ENCODE data around the gene FOXK2.

Gene FOXK2

DNA sequence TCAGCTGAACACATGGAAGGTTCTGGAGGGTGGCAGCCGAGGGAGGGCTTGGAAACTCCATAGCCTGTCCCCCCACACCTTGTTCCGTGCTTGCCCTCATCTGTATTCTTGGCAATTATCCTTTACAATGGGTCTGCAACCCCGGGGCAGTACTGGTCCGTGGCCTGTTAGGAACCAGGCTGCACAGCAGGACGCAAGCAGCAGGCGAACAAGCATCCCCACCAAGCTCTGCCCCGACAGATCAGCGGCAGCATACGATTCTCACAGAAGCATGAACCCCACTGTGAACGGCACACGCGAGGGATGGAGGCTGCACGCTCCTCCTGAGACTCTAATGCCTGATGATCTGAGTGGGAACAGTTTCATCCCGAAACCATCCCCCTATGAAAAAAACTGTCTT, 122.5 kb downstream of the FOXK2 start:
- no peak overlapping the region for H3K18ac ChIP-seq (ENCODE audit: low read length)
- H3K9me3 ChIP-seq (replicated peaks in 1 of 2; ENCODE audit: control insufficient read depth in 2 of 2, insufficient read depth in 1 of 2, low read depth in 1 of 2, low read length in 2 of 2), result peaks cover 0 to 7% of the 10 kb centered on the region in 2 donors
- no peak overlapping the region for H3K14ac ChIP-seq (ENCODE audit: low read length)
- H3K9ac ChIP-seq (ENCODE audit: low read depth, low read length, poor library complexity), result no peak overlapping the region
- no peak overlapping the region for H3K4me3 ChIP-seq (ENCODE audit: low read length in 2 of 2)
- H3K79me1 ChIP-seq (ENCODE audit: low read depth, low read length), result peaks cover 10% of the 10 kb centered on the region
- H3K4me1 ChIP-seq (ENCODE audit: control insufficient read depth in 2 of 2, insufficient read depth in 1 of 2, low read depth in 1 of 2, low read length in 2 of 2), result peaks cover 0 to 5% of the 10 kb centered on the region in 2 donors
- H3K23ac ChIP-seq (ENCODE audit: low read depth, low read length, poor library complexity), result no peak overlapping the region
- no peak overlapping the region for H2BK15ac ChIP-seq (ENCODE audit: low read length)
- no CpG with 5 or more reads among the region's 14 CpGs for WGBS, 2 donors (ENCODE audit: extremely low coverage in 2 of 2, insufficient read length in 2 of 2, insufficient replicate concordance in 1 of 2)
- H3K27ac ChIP-seq (replicated peaks; ENCODE audit: low read length), result no peak overlapping the region
- H2AK5ac ChIP-seq (ENCODE audit: low read depth, low read length), result no peak overlapping the region
- no peak overlapping the region for H2BK12ac ChIP-seq (ENCODE audit: low read length)
- H3K27me3 ChIP-seq (ENCODE audit: control insufficient read depth in 3 of 3, insufficient read depth in 3 of 3, low read depth in 1 of 3, low read length in 3 of 3), result no peaks in the 10 kb centered on the region
- H3K4ac ChIP-seq (ENCODE audit: low read length), result no peak overlapping the region
- no peak overlapping the region for H4K91ac ChIP-seq (ENCODE audit: low read depth, low read length, poor library complexity)
- H2BK5ac ChIP-seq (ENCODE audit: low read length), result no peak overlapping the region
- H4K8ac ChIP-seq (ENCODE audit: low read depth, low read length), result no peak overlapping the region
- no peak overlapping the region for H2AFZ ChIP-seq (ENCODE audit: low read length)
- no peak overlapping the region for H2BK120ac ChIP-seq (ENCODE audit: low read depth, low read length)
- no peak overlapping the region for H3K4me2 ChIP-seq (ENCODE audit: insufficient read depth, low read length, poor library complexity, severe bottlenecking)
- H3K36me3 ChIP-seq (replicated peaks in 1 of 2; ENCODE audit: control insufficient read depth in 2 of 2, insufficient read depth in 2 of 2, low read length in 2 of 2), result peaks cover 29 to 78% of the 10 kb centered on the region in 2 donors
- DNase-seq (ENCODE audit: low spot score), result no peak

DNA sequence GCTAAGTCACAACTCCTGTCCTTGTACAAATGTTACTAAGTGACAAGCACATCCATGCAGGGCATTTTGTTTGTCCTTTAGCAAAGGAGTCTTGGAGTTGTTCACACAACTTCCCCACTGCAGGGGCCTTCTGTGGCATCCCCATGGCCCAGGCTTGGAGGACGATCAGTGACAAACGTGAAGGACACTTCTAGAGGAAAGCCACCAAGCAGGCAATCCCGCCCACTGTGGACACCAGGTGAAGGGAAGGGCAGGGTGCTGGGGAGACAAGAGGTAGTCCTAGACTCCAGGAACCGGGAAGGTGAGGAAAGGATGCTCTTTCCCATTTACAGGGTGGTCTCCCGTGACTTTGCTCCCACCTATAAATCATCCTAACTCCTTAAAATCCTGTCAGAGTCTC, 124.6 kb downstream of the FOXK2 start:
- H2BK5ac ChIP-seq (ENCODE audit: low read length), result no peak overlapping the region
- peaks cover 26 to 60% of the 10 kb centered on the region in 2 donors for H3K36me3 ChIP-seq (replicated peaks in 1 of 2; ENCODE audit: control insufficient read depth in 2 of 2, insufficient read depth in 2 of 2, low read length in 2 of 2)
- no peak overlapping the region for H3K4ac ChIP-seq (ENCODE audit: low read length)
- H3K14ac ChIP-seq (ENCODE audit: low read length), result no peak overlapping the region
- no peak overlapping the region for H3K27ac ChIP-seq (replicated peaks; ENCODE audit: low read length)
- H3K4me1 ChIP-seq (ENCODE audit: control insufficient read depth in 2 of 2, insufficient read depth in 1 of 2, low read depth in 1 of 2, low read length in 2 of 2), result peaks cover 4 to 5% of the 10 kb centered on the region in 2 donors
- no peaks in the 10 kb centered on the region for H3K9me3 ChIP-seq (replicated peaks in 1 of 2; ENCODE audit: control insufficient read depth in 2 of 2, insufficient read depth in 1 of 2, low read depth in 1 of 2, low read length in 2 of 2)
- no peak overlapping the region for H2BK15ac ChIP-seq (ENCODE audit: low read length)
- no peak overlapping the region for H2AFZ ChIP-seq (ENCODE audit: low read length)
- H3K27me3 ChIP-seq (ENCODE audit: control insufficient read depth in 3 of 3, insufficient read depth in 3 of 3, low read depth in 1 of 3, low read length in 3 of 3), result no peaks in the 10 kb centered on the region
- H3K4me3 ChIP-seq (ENCODE audit: low read length in 2 of 2), result no peak overlapping the region
- WGBS, 2 donors (ENCODE audit: extremely low coverage in 2 of 2, insufficient read length in 2 of 2, insufficient replicate concordance in 1 of 2), result no CpG with 5 or more reads among the region's 5 CpGs
- H3K4me2 ChIP-seq (ENCODE audit: insufficient read depth, low read length, poor library complexity, severe bottlenecking), result no peak overlapping the region
- no peak overlapping the region for H2BK120ac ChIP-seq (ENCODE audit: low read depth, low read length)
- no peak overlapping the region for H3K9ac ChIP-seq (ENCODE audit: low read depth, low read length, poor library complexity)
- H3K23ac ChIP-seq (ENCODE audit: low read depth, low read length, poor library complexity), result no peak overlapping the region
- peaks cover 16% of the 10 kb centered on the region for H3K79me1 ChIP-seq (ENCODE audit: low read depth, low read length)
- no peak overlapping the region for H3K18ac ChIP-seq (ENCODE audit: low read length)
- H2BK12ac ChIP-seq (ENCODE audit: low read length), result no peak overlapping the region
- no peak overlapping the region for H4K91ac ChIP-seq (ENCODE audit: low read depth, low read length, poor library complexity)
- H4K8ac ChIP-seq (ENCODE audit: low read depth, low read length), result no peak overlapping the region
- no peak overlapping the region for H2AK5ac ChIP-seq (ENCODE audit: low read depth, low read length)
- no peak for DNase-seq (ENCODE audit: low spot score)

DNA sequence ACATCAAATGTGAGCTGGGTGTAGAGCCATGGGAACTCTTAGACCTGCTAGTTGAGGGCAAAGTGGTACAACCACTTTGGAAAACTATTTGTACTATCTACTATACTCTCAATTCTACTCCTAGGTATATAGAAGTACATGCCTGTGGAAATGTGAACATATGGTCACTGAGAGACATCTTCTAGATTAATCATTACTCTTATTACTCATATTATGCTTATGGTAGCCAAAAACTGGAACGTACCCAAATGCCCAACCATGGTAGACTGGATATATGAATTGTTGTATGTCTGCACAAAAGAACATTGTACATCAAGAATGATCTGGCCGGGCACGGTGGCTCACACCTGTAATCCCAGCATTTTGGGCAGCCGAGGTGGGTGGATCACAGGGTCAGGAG, 126.0 kb downstream of the FOXK2 start:
- no peak overlapping the region for H3K18ac ChIP-seq (ENCODE audit: low read length)
- no peaks in the 10 kb centered on the region for H3K27me3 ChIP-seq (ENCODE audit: control insufficient read depth in 3 of 3, insufficient read depth in 3 of 3, low read depth in 1 of 3, low read length in 3 of 3)
- no peak overlapping the region for H3K4ac ChIP-seq (ENCODE audit: low read length)
- no peak overlapping the region for H4K8ac ChIP-seq (ENCODE audit: low read depth, low read length)
- H2AFZ ChIP-seq (ENCODE audit: low read length), result no peak overlapping the region
- H3K4me2 ChIP-seq (ENCODE audit: insufficient read depth, low read length, poor library complexity, severe bottlenecking), result no peak overlapping the region
- H2BK5ac ChIP-seq (ENCODE audit: low read length), result no peak overlapping the region
- peaks cover 10% of the 10 kb centered on the region for H3K79me1 ChIP-seq (ENCODE audit: low read depth, low read length)
- no peak overlapping the region for H2BK15ac ChIP-seq (ENCODE audit: low read length)
- DNase-seq (ENCODE audit: low spot score), result no peak
- no peak overlapping the region for H3K27ac ChIP-seq (replicated peaks; ENCODE audit: low read length)
- peaks cover 19 to 48% of the 10 kb centered on the region in 2 donors for H3K36me3 ChIP-seq (replicated peaks in 1 of 2; ENCODE audit: control insufficient read depth in 2 of 2, insufficient read depth in 2 of 2, low read length in 2 of 2)
- H3K9me3 ChIP-seq (replicated peaks in 1 of 2; ENCODE audit: control insufficient read depth in 2 of 2, insufficient read depth in 1 of 2, low read depth in 1 of 2, low read length in 2 of 2), result no peaks in the 10 kb centered on the region
- no peak overlapping the region for H2AK5ac ChIP-seq (ENCODE audit: low read depth, low read length)
- H3K23ac ChIP-seq (ENCODE audit: low read depth, low read length, poor library complexity), result no peak overlapping the region
- H3K4me1 ChIP-seq (ENCODE audit: control insufficient read depth in 2 of 2, insufficient read depth in 1 of 2, low read depth in 1 of 2, low read length in 2 of 2), result peaks cover 5 to 6% of the 10 kb centered on the region in 2 donors
- WGBS, 2 donors (ENCODE audit: extremely low coverage in 2 of 2, insufficient read length in 2 of 2, insufficient replicate concordance in 1 of 2), result no CpG with 5 or more reads among the region's 4 CpGs
- no peak overlapping the region for H4K91ac ChIP-seq (ENCODE audit: low read depth, low read length, poor library complexity)
- H3K14ac ChIP-seq (ENCODE audit: low read length), result no peak overlapping the region
- H2BK12ac ChIP-seq (ENCODE audit: low read length), result no peak overlapping the region
- no peak overlapping the region for H3K4me3 ChIP-seq (ENCODE audit: low read length in 2 of 2)
- H3K9ac ChIP-seq (ENCODE audit: low read depth, low read length, poor library complexity), result no peak overlapping the region
- no peak overlapping the region for H2BK120ac ChIP-seq (ENCODE audit: low read depth, low read length)

DNA sequence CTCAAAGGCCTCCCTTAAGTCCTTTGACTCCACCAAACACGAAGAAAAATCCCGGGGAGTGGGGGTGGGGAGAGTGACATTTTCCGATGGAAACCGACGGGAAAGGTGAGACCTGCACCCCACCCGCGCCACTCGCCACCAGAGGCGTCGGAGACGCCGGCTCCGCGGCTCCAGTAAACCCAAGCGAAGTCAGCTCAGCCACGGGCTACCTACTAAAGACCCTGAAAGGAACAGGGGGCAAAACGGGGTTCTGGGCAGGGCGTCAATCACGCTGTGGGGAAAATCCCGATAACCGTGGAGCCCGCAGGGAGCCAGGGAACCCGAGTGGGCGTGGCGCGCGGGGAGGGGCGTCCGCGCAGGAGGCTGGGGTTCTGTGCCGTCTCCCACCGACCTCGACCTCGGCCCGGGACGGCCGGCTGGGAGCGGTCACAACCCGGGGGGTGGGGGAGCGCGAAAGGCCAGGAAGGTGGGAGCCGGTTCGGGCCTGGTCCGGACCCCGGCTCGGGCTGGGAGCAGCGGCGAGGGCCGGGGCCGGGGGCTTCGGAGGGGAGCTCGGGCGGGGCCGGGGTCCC, 128.1 kb downstream of the FOXK2 start:
- peak overlapping the region; percentile 100 for H3K4me2 ChIP-seq (ENCODE audit: insufficient read depth, low read length, poor library complexity, severe bottlenecking)
- peak overlapping the region; percentile 94 for H3K9ac ChIP-seq (ENCODE audit: low read depth, low read length, poor library complexity)
- H3K4me3 ChIP-seq (ENCODE audit: low read length in 2 of 2), result peak overlapping the region; percentile 90 to 99
- H3K79me1 ChIP-seq (ENCODE audit: low read depth, low read length), result peaks cover 10% of the 10 kb centered on the region
- H3K4me1 ChIP-seq (ENCODE audit: control insufficient read depth in 2 of 2, insufficient read depth in 1 of 2, low read depth in 1 of 2, low read length in 2 of 2), result peaks cover 5 to 6% of the 10 kb centered on the region in 2 donors
- H3K27ac ChIP-seq (replicated peaks; ENCODE audit: low read length), result peak overlapping the region; percentile 93
- H3K36me3 ChIP-seq (replicated peaks in 1 of 2; ENCODE audit: control insufficient read depth in 2 of 2, insufficient read depth in 2 of 2, low read length in 2 of 2), result peaks cover 11 to 26% of the 10 kb centered on the region in 2 donors
- no peak overlapping the region for H4K8ac ChIP-seq (ENCODE audit: low read depth, low read length)
- H3K23ac ChIP-seq (ENCODE audit: low read depth, low read length, poor library complexity), result peak overlapping the region; percentile 65
- no peaks in the 10 kb centered on the region for H3K27me3 ChIP-seq (ENCODE audit: control insufficient read depth in 3 of 3, insufficient read depth in 3 of 3, low read depth in 1 of 3, low read length in 3 of 3)
- H2AK5ac ChIP-seq (ENCODE audit: low read depth, low read length), result peak overlapping the region; percentile 88
- H2BK12ac ChIP-seq (ENCODE audit: low read length), result no peak overlapping the region
- no peaks in the 10 kb centered on the region for H3K9me3 ChIP-seq (replicated peaks in 1 of 2; ENCODE audit: control insufficient read depth in 2 of 2, insufficient read depth in 1 of 2, low read depth in 1 of 2, low read length in 2 of 2)
- H2BK5ac ChIP-seq (ENCODE audit: low read length), result peak overlapping the region; percentile 89
- H2BK15ac ChIP-seq (ENCODE audit: low read length), result peak overlapping the region; percentile 55
- peak overlapping the region; percentile 85 for H2AFZ ChIP-seq (ENCODE audit: low read length)
- peak; percentile 23 for DNase-seq (ENCODE audit: low spot score)
- no peak overlapping the region for H4K91ac ChIP-seq (ENCODE audit: low read depth, low read length, poor library complexity)
- peak overlapping the region; percentile 86 for H3K4ac ChIP-seq (ENCODE audit: low read length)
- H3K18ac ChIP-seq (ENCODE audit: low read length), result peak overlapping the region; percentile 97
- peak overlapping the region; percentile 4 for H2BK120ac ChIP-seq (ENCODE audit: low read depth, low read length)
- H3K14ac ChIP-seq (ENCODE audit: low read length), result peak overlapping the region; percentile 17
- WGBS, 2 donors (ENCODE audit: extremely low coverage in 2 of 2, insufficient read length in 2 of 2, insufficient replicate concordance in 1 of 2), result no CpG with 5 or more reads among the region's 54 CpGs

Measured in neuronal stem cell (in vitro differentiated cells).